A549 (cell line): ENCODE data around the gene HPCAL1. TPM values are rescaled to one million over a fixed set of nuclear protein-coding genes. Genes with fewer than 3 reads are reported as not detected.

Experiments used
- ATAC-seq, 2 experiments: fragments of 200-7000 bp in 1 of 2; fragments of >200 bp in 1 of 2; cut with Nextera tagmentation in 1 of 2; cut with Tn5 transposase in 1 of 2; 3 replicates each; pipeline versions ENCODE4 v1.8.0 to v1.9.1; 2018 to 2020; ENCODE audit warnings: mild to moderate bottlenecking in 1 of 2, moderate library complexity in 1 of 2
- CTCF ChIA-PET: fragments of 300-600 bp; sonication (Branson Sonifier 250); formaldehyde crosslinking; extraction: SDS; loops from one replicate; lab custom pipeline; 2021; ENCODE audit warnings: antibody characterized with exemption, inconsistent platforms; lab: Yijun Ruan, JAX
- POLR2A ChIA-PET: fragments of 350-600 bp; formaldehyde crosslinking; extraction: SDS; loops from one replicate; lab custom pipeline; 2021; ENCODE audit warnings: antibody characterized with exemption, inconsistent platforms; lab: Yijun Ruan, JAX
- DNase-seq, 2 experiments: peaks; one replicate each; pipeline versions ENCODE4 v3.0.0 to v3.0.0-alpha.2; 2011 to 2016; ENCODE audit warnings: low read depth in 1 of 2, low spot score in 1 of 2
- FAIRE-seq: peaks from 2 replicates; lab custom pipeline; 2011; peaks lifted over from hg19 to GRCh38; lab: Jason Lieb, UNC
- H3K27ac ChIP-seq, 2 experiments: fragments of >200 bp; sonication (Bioruptor Twin); formaldehyde crosslinking; 3 replicates each; pipeline ENCODE4 v1.5.1; 2016 to 2017
- H3K4me1 ChIP-seq: fragments of >200 bp; sonication (Bioruptor Twin); formaldehyde crosslinking; 3 replicates; pipeline ENCODE4 v1.6.1; 2016
- H3K4me2 ChIP-seq: fragments of >200 bp; sonication (Bioruptor Twin); formaldehyde crosslinking; 3 replicates; pipeline ENCODE4 v1.6.1; 2016
- H3K4me3 ChIP-seq: fragments of >200 bp; sonication (Bioruptor Twin); formaldehyde crosslinking; 3 replicates; pipeline ENCODE4 v1.5.1; 2016
- H3K9me3 ChIP-seq: fragments of >200 bp; sonication (Bioruptor Twin); formaldehyde crosslinking; 3 replicates; pipeline ENCODE4 v1.6.1; 2016
- CBX2 ChIP-seq: fragments of 200-600 bp; sonication (generic); IDR thresholded peaks from 2 replicates; pipeline ENCODE4 v1.6.1; 2016; ENCODE audit warnings: low read depth, mild to moderate bottlenecking, borderline replicate concordance
- CHD2 ChIP-seq: fragments of 150-350 bp; IDR thresholded peaks from 2 replicates; pipeline ENCODE4 v1.6.1; 2014; ENCODE audit warnings: low read length; ENCODE audit not compliant: partially characterized antibody
- EHF ChIP-seq: fragments of 250-450 bp; sonication (Bioruptor Pico); IDR thresholded peaks from 2 replicates; pipeline ENCODE4 v1.5.0; 2020; ENCODE audit warnings: mild to moderate bottlenecking
- FOSL2 ChIP-seq, 2 experiments: fragments of 450-650 bp in 1 of 2; fragments of >200 bp in 1 of 2; sonication (Bioruptor Twin) in 1 of 2; formaldehyde crosslinking; IDR thresholded peaks; 2 replicates each; pipeline versions ENCODE4 v1.5.0 to v1.6.1; 2016 to 2020; ENCODE audit warnings: mild to moderate bottlenecking in 1 of 2, moderate library complexity in 1 of 2
- HOXA7 ChIP-seq: fragments of 250-450 bp; sonication (Bioruptor Pico); IDR thresholded peaks from 2 replicates; pipeline ENCODE4 v1.5.0; 2020; ENCODE audit warnings: mild to moderate bottlenecking, moderate library complexity
- KDM1A ChIP-seq: fragments of 200-600 bp; sonication (generic); IDR thresholded peaks from 2 replicates; pipeline ENCODE4 v1.6.1; 2016; ENCODE audit warnings: low read depth, mild to moderate bottlenecking
- KDM5A ChIP-seq: fragments of 200-600 bp; sonication (generic); IDR thresholded peaks from 2 replicates; pipeline ENCODE4 v1.6.1; 2016; ENCODE audit warnings: antibody characterized with exemption, mild to moderate bottlenecking
- NFE2L2 ChIP-seq: fragments of 150-350 bp; conservative IDR thresholded peaks from 2 replicates; pipeline ENCODE4 v1.6.1; 2014; ENCODE audit warnings: low read length
- NPAS2 ChIP-seq: fragments of 250-450 bp; sonication (Bioruptor Pico); IDR thresholded peaks from 2 replicates; pipeline ENCODE4 v1.8.0; 2022; ENCODE audit warnings: mild to moderate bottlenecking, moderate library complexity, borderline replicate concordance
- NR3C1 ChIP-seq: fragments of >200 bp; sonication (Bioruptor Twin); formaldehyde crosslinking; IDR thresholded peaks from 3 replicates; pipeline ENCODE4 v1.6.1; 2017
- POLR2AphosphoS2 ChIP-seq: conservative IDR thresholded peaks from 2 replicates; pipeline ENCODE4 v1.6.1; 2012; ENCODE audit warnings: low read length, improper control_type of control experiment, inconsistent platforms
- SREBF2 ChIP-seq: fragments of 450-650 bp; IDR thresholded peaks from 2 replicates; pipeline ENCODE4 v1.6.1; 2014; ENCODE audit warnings: mild to moderate bottlenecking, moderate library complexity
- TP53 ChIP-seq: fragments of 250-450 bp; sonication (Bioruptor Pico); IDR thresholded peaks from 2 replicates; pipeline ENCODE4 v1.5.0; 2021; ENCODE audit warnings: mild to moderate bottlenecking, moderate library complexity
- ZSCAN20 ChIP-seq: fragments of 250-450 bp; sonication (Bioruptor Pico); IDR thresholded peaks from 2 replicates; pipeline ENCODE4 v1.8.0; 2022; ENCODE audit warnings: mild to moderate bottlenecking, moderate library complexity
- WGBS: methylation state at CpG from one replicate; pipeline ENCODE4 v1.1.6; 2017; ENCODE audit errors: missing lambda C conversion rate; 5-methylcytosine and 5-hydroxymethylcytosine counted together
- polyA plus RNA-seq, 4 experiments: library from polyadenylated mRNA; depleted of rRNA in 3 of 4; stranded (reverse); fragments of >200 nt; fragmentation: RNase III in 1 of 4; extraction: RNeasy Plus Mini Kit Qiagen cat#74134 plus additional on column Dnase treatment in 1 of 4; gene quantifications; 2 replicates in 3 of 4; 3 replicates in 1 of 4; pipeline ENCODE4 v1.2.3, GENCODE V29; 2011 to 2017
- TF ChIP-seq, protein P1 (sequence below): fragments of 250-450 bp; sonication (Bioruptor Pico); IDR thresholded peaks from 2 replicates; pipeline ENCODE4 v1.5.0; 2020; ENCODE audit warnings: low read depth, mild to moderate bottlenecking, moderate library complexity
- TF ChIP-seq, protein P2 (sequence below): IDR thresholded peaks from 2 replicates; pipeline ENCODE4 v1.6.1; 2012
- TF ChIP-seq, protein P3 (sequence below): fragments of 200-600 bp; sonication (generic); IDR thresholded peaks from 2 replicates; pipeline ENCODE4 v1.6.1; 2016; ENCODE audit warnings: antibody characterized with exemption, mild to moderate bottlenecking, moderate library complexity
- TF ChIP-seq, protein P4 (sequence below): IDR thresholded peaks from 2 replicates; pipeline ENCODE4 v1.6.1; 2012
- TF ChIP-seq, protein P5 (sequence below): fragments of >200 bp; sonication (Bioruptor Twin); formaldehyde crosslinking; IDR thresholded peaks from 2 replicates; pipeline ENCODE4 v1.6.1; 2016
- TF ChIP-seq, protein P6 (sequence below): fragments of 150-350 bp; IDR thresholded peaks from 2 replicates; pipeline ENCODE4 v1.6.1; 2014; ENCODE audit warnings: low read depth, mild to moderate bottlenecking, low read length

The HPCAL1 gene
- polyA plus RNA-seq, 2 of the 4 experiments (the other 2 are of a cell fraction) = 44.4 to 66.4 TPM

DNA sequence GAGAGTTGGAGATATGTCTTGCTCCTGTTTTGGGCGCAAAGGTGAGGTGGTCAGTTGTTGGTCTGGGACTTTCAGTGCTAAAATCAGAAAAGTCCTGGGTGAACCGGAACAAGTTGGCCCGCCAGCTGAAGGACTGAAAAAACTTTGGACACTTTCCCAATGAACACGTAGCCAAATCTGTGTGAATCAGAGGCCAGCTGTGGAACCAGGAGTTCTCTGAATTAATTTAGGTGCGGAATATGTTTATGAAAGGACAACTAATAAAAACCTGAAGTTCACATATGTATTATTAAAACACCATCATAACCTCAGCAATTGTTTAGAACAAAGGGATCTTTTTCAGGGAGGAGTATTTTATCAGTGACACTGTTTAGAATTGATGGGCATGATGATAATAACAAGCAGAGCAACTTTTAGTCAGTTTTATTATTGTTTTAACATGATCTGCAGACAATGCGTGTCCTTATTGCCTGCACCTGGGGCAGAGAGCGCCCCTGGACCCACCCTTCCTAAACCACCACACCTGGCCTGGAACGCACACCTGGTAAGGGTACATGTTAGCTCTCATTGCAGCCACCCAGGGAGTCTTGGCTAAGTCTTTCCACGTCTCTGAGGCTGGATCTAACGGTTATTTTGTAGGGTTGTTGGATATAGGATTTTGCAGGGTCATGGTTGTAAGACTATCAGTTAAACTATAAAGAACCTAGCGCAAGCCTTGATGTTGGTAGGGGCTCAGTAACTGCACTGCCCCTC is 155.3 kb downstream of the HPCAL1 start:
- ChIA-PET POLR2A (no interaction called here), CTCF (interaction anchor here (2.4 kb wide), 1 partner anchor 22 kb away, joined by 14 read pairs; no protein-coding TSS in a partner anchor)
- 88% methylated on average over 11 of the region's 11 CpGs for WGBS
- Histone ChIP-seq H3K9me3 (no peaks in the 10 kb centered on the region), H3K27ac (peak overlapping the region in 1 of 2 experiments; percentile 15; a peak in 1 of 6 replicates), H3K4me1 (peaks cover 13% of the 10 kb centered on the region; the same call in 2 of the 3 replicates), H3K4me2 (no peak overlapping the region), H3K4me3 (no peak overlapping the region)
- ATAC-seq (no peak), FAIRE-seq (no peak), DNase-seq (no peak)
- no peak for TF ChIP-seq POLR2AphosphoS2
- TF ChIP-seq, protein P1, sequence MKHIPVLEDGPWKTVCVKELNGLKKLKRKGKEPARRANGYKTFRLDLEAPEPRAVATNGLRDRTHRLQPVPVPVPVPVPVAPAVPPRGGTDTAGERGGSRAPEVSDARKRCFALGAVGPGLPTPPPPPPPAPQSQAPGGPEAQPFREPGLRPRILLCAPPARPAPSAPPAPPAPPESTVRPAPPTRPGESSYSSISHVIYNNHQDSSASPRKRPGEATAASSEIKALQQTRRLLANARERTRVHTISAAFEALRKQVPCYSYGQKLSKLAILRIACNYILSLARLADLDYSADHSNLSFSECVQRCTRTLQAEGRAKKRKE (CRISPR knock-in tag) = no peak
- TF ChIP-seq, protein P2, sequence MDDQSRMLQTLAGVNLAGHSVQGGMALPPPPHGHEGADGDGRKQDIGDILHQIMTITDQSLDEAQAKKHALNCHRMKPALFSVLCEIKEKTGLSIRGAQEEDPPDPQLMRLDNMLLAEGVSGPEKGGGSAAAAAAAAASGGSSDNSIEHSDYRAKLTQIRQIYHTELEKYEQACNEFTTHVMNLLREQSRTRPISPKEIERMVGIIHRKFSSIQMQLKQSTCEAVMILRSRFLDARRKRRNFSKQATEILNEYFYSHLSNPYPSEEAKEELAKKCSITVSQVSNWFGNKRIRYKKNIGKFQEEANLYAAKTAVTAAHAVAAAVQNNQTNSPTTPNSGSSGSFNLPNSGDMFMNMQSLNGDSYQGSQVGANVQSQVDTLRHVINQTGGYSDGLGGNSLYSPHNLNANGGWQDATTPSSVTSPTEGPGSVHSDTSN = no peak
- no peak for TF ChIP-seq EHF (CRISPR knock-in tag)
- no peak for TF ChIP-seq KDM5A
- TF ChIP-seq, protein P3, sequence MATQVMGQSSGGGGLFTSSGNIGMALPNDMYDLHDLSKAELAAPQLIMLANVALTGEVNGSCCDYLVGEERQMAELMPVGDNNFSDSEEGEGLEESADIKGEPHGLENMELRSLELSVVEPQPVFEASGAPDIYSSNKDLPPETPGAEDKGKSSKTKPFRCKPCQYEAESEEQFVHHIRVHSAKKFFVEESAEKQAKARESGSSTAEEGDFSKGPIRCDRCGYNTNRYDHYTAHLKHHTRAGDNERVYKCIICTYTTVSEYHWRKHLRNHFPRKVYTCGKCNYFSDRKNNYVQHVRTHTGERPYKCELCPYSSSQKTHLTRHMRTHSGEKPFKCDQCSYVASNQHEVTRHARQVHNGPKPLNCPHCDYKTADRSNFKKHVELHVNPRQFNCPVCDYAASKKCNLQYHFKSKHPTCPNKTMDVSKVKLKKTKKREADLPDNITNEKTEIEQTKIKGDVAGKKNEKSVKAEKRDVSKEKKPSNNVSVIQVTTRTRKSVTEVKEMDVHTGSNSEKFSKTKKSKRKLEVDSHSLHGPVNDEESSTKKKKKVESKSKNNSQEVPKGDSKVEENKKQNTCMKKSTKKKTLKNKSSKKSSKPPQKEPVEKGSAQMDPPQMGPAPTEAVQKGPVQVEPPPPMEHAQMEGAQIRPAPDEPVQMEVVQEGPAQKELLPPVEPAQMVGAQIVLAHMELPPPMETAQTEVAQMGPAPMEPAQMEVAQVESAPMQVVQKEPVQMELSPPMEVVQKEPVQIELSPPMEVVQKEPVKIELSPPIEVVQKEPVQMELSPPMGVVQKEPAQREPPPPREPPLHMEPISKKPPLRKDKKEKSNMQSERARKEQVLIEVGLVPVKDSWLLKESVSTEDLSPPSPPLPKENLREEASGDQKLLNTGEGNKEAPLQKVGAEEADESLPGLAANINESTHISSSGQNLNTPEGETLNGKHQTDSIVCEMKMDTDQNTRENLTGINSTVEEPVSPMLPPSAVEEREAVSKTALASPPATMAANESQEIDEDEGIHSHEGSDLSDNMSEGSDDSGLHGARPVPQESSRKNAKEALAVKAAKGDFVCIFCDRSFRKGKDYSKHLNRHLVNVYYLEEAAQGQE = no peak
- TF ChIP-seq NR3C1 = no peak
- TF ChIP-seq, protein P4, sequence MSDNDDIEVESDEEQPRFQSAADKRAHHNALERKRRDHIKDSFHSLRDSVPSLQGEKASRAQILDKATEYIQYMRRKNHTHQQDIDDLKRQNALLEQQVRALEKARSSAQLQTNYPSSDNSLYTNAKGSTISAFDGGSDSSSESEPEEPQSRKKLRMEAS = no peak
- no peak for TF ChIP-seq ZSCAN20
- TF ChIP-seq SREBF2 = no peak
- TF ChIP-seq HOXA7 (CRISPR knock-in tag) = no peak

DNA sequence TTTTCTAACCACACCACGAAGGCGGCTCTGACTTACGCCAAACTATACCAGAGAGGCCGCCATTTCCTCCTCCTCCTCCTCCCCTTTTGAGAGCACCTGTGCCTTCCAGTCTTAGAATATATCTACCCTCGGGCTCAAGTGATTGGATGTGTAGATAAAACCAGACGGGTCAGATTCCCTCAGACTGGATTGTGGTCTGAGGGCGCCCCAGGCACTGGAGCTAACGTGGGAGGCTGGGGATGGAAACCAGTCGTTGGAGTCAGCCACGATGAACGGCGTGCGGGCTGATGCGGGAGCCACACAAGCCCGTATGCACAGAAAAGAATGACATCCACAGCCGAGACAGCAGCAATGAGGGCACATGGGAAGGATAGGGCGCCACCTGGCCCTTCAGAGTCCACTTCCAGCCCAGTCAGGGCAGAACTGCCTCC is 157.7 kb downstream of the HPCAL1 start:
- H3K27ac ChIP-seq = no peak overlapping the region
- no peaks in the 10 kb centered on the region for H3K9me3 ChIP-seq
- no peak overlapping the region for H3K4me2 ChIP-seq
- 83% methylated on average over 17 of the region's 17 CpGs for WGBS
- DNase-seq (no peak), FAIRE-seq (no peak), ATAC-seq (peak in 1 of 2 experiments; percentile 32; a peak in 1 of 6 replicates)
- ChIA-PET CTCF (interaction anchor here (0.8 to 1.9 kb wide), 3 partner anchors 26 to 203 kb away, joined by 3 to 6 read pairs (median 3); no protein-coding TSS in a partner anchor), POLR2A (no interaction called here)
- H3K4me1 ChIP-seq = no peaks in the 10 kb centered on the region
- TF ChIP-seq FOSL2 (IDR thresholded peaks at IDR 0.05) (no peak), FOSL2 (CRISPR knock-in tag; IDR thresholded peaks at IDR 0.05) (no peak), NPAS2 (CRISPR knock-in tag) (no peak), NFE2L2 (no peak), CBX2 (no peak), TP53 (CRISPR knock-in tag) (no peak), KDM1A (no peak), CHD2 (no peak)
- TF ChIP-seq, protein P5, sequence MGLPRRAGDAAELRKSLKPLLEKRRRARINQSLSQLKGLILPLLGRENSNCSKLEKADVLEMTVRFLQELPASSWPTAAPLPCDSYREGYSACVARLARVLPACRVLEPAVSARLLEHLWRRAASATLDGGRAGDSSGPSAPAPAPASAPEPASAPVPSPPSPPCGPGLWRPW = no peak
- TF ChIP-seq, protein P6, sequence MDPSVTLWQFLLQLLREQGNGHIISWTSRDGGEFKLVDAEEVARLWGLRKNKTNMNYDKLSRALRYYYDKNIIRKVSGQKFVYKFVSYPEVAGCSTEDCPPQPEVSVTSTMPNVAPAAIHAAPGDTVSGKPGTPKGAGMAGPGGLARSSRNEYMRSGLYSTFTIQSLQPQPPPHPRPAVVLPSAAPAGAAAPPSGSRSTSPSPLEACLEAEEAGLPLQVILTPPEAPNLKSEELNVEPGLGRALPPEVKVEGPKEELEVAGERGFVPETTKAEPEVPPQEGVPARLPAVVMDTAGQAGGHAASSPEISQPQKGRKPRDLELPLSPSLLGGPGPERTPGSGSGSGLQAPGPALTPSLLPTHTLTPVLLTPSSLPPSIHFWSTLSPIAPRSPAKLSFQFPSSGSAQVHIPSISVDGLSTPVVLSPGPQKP = no peak
- no peak overlapping the region for H3K4me3 ChIP-seq
